Fibroblast of peridontal ligament (primary cell): ENCODE measurements around the gene PRAMEF9.
"Not testable (repeated sequence)": the region's sequence is repeated elsewhere in the genome, so short reads cannot be mapped to it uniquely, and the experiment has no call there.

ENCODE experiments used
- DNase-seq: peaks from one replicate; pipeline ENCODE4 v3.0.0-alpha.2; 2010; ENCODE audit errors: extremely low read depth

PRAMEF9 gene

GRCh38 chr1:13171548-13171947, at the start of gene PRAMEF9:
Gene PRAMEF9 (plus strand): TSS chr1:13171848. CDS start chr1:13175281, 3,433 bp downstream.
- not testable (repeated sequence) for DNase-seq

- not testable (repeated sequence) for DNase-seq
These were observed 15.7 kb upstream of the PRAMEF9 start, which contains the start of gene PRAMEF26 for GRCh38 chr1:13155909-13156308. Gene PRAMEF26 (minus strand): TSS chr1:13156009. CDS start chr1:13153095, 2,914 bp downstream.

GRCh38 chr1:13165531-13165930, 6.1 kb upstream of the PRAMEF9 start, which contains the start of gene HNRNPCL4:
Gene HNRNPCL4 (minus strand): TSS chr1:13165631. CDS start chr1:13165467, 164 bp downstream.
- not testable (repeated sequence) for DNase-seq

GRCh38 chr1:13201309-13201708, 29.7 kb downstream of the PRAMEF9 start, which contains the start of gene PRAMEF13:
Gene PRAMEF13 (minus strand): TSS chr1:13201409. CDS start chr1:13199589, 1,820 bp downstream.
- DNase-seq, result not testable (repeated sequence)

GRCh38 chr1:13208712-13209111, 37.1 kb downstream of the PRAMEF9 start:
- not testable (repeated sequence) for DNase-seq

- DNase-seq, result not testable (repeated sequence)
These were observed 45.0 kb downstream of the PRAMEF9 start for GRCh38 chr1:13216619-13217018.

- not testable (repeated sequence) for DNase-seq
These were observed 47.6 kb downstream of the PRAMEF9 start for GRCh38 chr1:13219203-13219602.

GRCh38 chr1:13222788-13223187, 51.1 kb downstream of the PRAMEF9 start:
- DNase-seq, result not testable (repeated sequence)

GRCh38 chr1:13224480-13225060, 52.9 kb downstream of the PRAMEF9 start:
- DNase-seq, result no peak

- not testable (repeated sequence) for DNase-seq
These were observed 54.1 kb downstream of the PRAMEF9 start, which contains the start of gene PRAMEF18 for GRCh38 chr1:13225675-13226204. Gene PRAMEF18 (minus strand): TSS chr1:13226154. CDS start chr1:13226106, 48 bp downstream.

- not testable (repeated sequence) for DNase-seq
These were observed 55.8 kb downstream of the PRAMEF9 start for GRCh38 chr1:13227271-13228055.

GRCh38 chr1:13228343-13228781, 56.7 kb downstream of the PRAMEF9 start:
- DNase-seq, result no peak
